NT2/D1 (cell line): Measurements from ENCODE around the gene RHOA.

Experiments used
- SUZ12 ChIP-seq: IDR thresholded peaks from 2 replicates; pipeline ENCODE4 v1.6.1; 2011; ENCODE audit not compliant: insufficient read length, insufficient read depth; ENCODE audit errors: extremely low read depth
- YY1 ChIP-seq: IDR thresholded peaks from 2 replicates; pipeline ENCODE4 v1.6.1; 2011; ENCODE audit not compliant: insufficient read length, insufficient read depth
- ZNF274 ChIP-seq: IDR thresholded peaks from 2 replicates; pipeline ENCODE4 v1.6.1; 2011; ENCODE audit warnings: mild to moderate bottlenecking, low read depth, low read length

DNA sequence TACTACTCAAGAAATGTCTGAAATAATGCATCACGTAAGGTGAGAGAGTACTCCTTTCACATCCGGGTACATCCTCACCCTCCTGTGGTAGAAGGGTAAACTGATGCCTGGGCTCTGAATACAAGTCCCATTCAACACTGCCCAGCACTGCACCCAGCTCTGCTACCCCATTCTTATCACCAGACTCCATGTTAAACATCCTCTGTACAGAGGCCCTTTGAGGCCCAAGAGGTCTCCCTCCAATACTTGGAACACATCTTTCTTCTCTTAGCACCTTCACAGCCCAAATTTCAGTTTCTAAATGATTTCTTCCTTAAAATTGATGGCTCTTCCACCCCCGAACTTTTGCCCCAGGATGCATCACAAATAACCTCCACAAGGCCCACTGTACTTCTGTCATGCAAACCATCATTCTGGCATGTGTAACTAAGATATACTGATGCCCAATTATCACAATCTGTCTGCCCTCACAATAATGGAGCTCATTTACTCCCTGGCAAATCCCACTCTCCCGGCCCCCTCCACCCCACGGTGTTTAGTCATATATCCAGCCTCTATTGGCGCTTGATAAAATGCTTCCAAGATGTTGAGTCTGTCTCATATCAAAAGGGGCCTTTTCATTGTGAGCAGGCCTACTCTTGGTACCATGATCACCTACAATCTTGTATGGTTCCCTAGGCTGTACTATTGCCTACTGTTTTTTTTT, 41.0 kb downstream of the RHOA start:
- TF ChIP-seq YY1 (no peak), ZNF274 (no peak), SUZ12 (no peak)
